ENCODE data around the gene LYRM4. TPM values are rescaled to one million over a fixed set of nuclear protein-coding genes. Genes with fewer than 3 reads are reported as not detected.

The LYRM4 gene
- total and polyA plus RNA-seq, 9 of the 15 experiments (the other 6 are each of a cell fraction or from before 2014, with no cell fraction given): 24.2 to 69.4 (median 41.8) TPM

DNA sequence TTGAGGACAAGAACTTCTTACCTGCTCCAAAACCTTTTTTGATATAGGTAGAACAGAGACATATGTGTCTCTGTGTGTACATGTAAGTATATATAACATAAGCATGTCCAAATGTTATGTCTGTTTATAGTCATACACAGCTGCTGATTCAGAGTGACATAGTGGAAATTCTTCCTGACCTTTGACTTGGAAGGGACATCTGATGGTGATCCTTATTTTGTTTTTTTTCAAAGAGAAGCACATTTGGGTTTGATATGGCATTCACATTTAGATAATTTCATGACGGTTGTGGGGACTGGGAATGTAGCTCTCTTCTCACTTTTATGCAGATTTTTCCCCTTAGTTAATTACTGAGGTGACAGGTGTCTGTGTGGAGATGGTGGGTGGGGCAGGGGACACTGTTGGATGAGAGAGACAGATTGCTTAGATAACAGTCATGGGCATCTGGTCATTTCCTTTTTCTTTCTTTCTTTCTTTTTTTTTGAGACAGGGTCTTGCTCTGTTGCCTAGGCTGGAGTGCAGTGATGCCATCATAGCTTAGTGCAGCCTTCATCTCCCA is 39.5 kb upstream of the LYRM4 start (continued):
- TF ChIP-seq SMARCE1 (IDR thresholded peaks at IDR 0.05) (0 out of 2 replicates have a peak, but pooled peaks have one; percentile 37), NFE2 (IDR thresholded peaks at IDR 0.05; ENCODE audit: low read depth) (peak; percentile 74), NR2C2 (CRISPR knock-in tag; IDR thresholded peaks at IDR 0.05) (no peak), NR2C2 (tag; IDR thresholded peaks at IDR 0.05) (peak; percentile 89), ZNF347 (CRISPR knock-in tag; IDR thresholded peaks at IDR 0.05; ENCODE audit: low read depth) (no peak), ZNF778 (CRISPR knock-in tag; IDR thresholded peaks at IDR 0.05) (no peak), KDM5B (IDR thresholded peaks at IDR 0.05; ENCODE audit: insufficient replicate concordance, low read depth, low read length) (no peak), ZNF184 (CRISPR knock-in tag; IDR thresholded peaks at IDR 0.05) (no peak), NR1H2 (CRISPR knock-in tag; IDR thresholded peaks at IDR 0.05) (no peak), MBD2 (IDR thresholded peaks at IDR 0.05; ENCODE audit: borderline replicate concordance, low read depth) (no peak), ZNF232 (CRISPR knock-in tag; IDR thresholded peaks at IDR 0.05) (no peak), CTBP1 (IDR thresholded peaks at IDR 0.05; ENCODE audit: borderline replicate concordance) (peak; percentile 63)
- TF ChIP-seq, protein P1, sequence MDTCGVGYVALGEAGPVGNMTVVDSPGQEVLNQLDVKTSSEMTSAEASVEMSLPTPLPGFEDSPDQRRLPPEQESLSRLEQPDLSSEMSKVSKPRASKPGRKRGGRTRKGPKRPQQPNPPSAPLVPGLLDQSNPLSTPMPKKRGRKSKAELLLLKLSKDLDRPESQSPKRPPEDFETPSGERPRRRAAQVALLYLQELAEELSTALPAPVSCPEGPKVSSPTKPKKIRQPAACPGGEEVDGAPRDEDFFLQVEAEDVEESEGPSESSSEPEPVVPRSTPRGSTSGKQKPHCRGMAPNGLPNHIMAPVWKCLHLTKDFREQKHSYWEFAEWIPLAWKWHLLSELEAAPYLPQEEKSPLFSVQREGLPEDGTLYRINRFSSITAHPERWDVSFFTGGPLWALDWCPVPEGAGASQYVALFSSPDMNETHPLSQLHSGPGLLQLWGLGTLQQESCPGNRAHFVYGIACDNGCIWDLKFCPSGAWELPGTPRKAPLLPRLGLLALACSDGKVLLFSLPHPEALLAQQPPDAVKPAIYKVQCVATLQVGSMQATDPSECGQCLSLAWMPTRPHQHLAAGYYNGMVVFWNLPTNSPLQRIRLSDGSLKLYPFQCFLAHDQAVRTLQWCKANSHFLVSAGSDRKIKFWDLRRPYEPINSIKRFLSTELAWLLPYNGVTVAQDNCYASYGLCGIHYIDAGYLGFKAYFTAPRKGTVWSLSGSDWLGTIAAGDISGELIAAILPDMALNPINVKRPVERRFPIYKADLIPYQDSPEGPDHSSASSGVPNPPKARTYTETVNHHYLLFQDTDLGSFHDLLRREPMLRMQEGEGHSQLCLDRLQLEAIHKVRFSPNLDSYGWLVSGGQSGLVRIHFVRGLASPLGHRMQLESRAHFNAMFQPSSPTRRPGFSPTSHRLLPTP (IDR thresholded peaks at IDR 0.05; ENCODE audit: borderline replicate concordance, extremely low read depth, insufficient read length): no peak
- TF ChIP-seq, protein P2, sequence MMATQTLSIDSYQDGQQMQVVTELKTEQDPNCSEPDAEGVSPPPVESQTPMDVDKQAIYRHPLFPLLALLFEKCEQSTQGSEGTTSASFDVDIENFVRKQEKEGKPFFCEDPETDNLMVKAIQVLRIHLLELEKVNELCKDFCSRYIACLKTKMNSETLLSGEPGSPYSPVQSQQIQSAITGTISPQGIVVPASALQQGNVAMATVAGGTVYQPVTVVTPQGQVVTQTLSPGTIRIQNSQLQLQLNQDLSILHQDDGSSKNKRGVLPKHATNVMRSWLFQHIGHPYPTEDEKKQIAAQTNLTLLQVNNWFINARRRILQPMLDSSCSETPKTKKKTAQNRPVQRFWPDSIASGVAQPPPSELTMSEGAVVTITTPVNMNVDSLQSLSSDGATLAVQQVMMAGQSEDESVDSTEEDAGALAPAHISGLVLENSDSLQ (IDR thresholded peaks at IDR 0.05): peak; percentile 54
- TF ChIP-seq, protein P3, sequence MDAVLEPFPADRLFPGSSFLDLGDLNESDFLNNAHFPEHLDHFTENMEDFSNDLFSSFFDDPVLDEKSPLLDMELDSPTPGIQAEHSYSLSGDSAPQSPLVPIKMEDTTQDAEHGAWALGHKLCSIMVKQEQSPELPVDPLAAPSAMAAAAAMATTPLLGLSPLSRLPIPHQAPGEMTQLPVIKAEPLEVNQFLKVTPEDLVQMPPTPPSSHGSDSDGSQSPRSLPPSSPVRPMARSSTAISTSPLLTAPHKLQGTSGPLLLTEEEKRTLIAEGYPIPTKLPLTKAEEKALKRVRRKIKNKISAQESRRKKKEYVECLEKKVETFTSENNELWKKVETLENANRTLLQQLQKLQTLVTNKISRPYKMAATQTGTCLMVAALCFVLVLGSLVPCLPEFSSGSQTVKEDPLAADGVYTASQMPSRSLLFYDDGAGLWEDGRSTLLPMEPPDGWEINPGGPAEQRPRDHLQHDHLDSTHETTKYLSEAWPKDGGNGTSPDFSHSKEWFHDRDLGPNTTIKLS (IDR thresholded peaks at IDR 0.05; ENCODE audit: borderline replicate concordance, low read depth): no peak
- TF ChIP-seq, protein P4, sequence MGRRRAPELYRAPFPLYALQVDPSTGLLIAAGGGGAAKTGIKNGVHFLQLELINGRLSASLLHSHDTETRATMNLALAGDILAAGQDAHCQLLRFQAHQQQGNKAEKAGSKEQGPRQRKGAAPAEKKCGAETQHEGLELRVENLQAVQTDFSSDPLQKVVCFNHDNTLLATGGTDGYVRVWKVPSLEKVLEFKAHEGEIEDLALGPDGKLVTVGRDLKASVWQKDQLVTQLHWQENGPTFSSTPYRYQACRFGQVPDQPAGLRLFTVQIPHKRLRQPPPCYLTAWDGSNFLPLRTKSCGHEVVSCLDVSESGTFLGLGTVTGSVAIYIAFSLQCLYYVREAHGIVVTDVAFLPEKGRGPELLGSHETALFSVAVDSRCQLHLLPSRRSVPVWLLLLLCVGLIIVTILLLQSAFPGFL (CRISPR knock-in tag; IDR thresholded peaks at IDR 0.05): no peak
- TF ChIP-seq, protein P5, sequence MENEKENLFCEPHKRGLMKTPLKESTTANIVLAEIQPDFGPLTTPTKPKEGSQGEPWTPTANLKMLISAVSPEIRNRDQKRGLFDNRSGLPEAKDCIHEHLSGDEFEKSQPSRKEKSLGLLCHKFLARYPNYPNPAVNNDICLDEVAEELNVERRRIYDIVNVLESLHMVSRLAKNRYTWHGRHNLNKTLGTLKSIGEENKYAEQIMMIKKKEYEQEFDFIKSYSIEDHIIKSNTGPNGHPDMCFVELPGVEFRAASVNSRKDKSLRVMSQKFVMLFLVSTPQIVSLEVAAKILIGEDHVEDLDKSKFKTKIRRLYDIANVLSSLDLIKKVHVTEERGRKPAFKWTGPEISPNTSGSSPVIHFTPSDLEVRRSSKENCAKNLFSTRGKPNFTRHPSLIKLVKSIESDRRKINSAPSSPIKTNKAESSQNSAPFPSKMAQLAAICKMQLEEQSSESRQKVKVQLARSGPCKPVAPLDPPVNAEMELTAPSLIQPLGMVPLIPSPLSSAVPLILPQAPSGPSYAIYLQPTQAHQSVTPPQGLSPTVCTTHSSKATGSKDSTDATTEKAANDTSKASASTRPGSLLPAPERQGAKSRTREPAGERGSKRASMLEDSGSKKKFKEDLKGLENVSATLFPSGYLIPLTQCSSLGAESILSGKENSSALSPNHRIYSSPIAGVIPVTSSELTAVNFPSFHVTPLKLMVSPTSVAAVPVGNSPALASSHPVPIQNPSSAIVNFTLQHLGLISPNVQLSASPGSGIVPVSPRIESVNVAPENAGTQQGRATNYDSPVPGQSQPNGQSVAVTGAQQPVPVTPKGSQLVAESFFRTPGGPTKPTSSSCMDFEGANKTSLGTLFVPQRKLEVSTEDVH (IDR thresholded peaks at IDR 0.05; ENCODE audit: low read depth, partially characterized antibody): no peak
- TF ChIP-seq, protein P6, sequence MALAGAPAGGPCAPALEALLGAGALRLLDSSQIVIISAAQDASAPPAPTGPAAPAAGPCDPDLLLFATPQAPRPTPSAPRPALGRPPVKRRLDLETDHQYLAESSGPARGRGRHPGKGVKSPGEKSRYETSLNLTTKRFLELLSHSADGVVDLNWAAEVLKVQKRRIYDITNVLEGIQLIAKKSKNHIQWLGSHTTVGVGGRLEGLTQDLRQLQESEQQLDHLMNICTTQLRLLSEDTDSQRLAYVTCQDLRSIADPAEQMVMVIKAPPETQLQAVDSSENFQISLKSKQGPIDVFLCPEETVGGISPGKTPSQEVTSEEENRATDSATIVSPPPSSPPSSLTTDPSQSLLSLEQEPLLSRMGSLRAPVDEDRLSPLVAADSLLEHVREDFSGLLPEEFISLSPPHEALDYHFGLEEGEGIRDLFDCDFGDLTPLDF (CRISPR knock-in tag; IDR thresholded peaks at IDR 0.05): no peak

Measured in K562 (cell line).